Stomach (tissue), 9 donors: ENCODE results near the gene SLC9A2. TPM values are rescaled to one million over a fixed set of nuclear protein-coding genes. Genes with fewer than 3 reads are reported as not detected.

Experiments
- DNase-seq, 2 donors: peaks; one replicate each; pipeline versions ENCODE4 v3.0.0 to v3.0.0-alpha.2; 2013 to 2019
- H3K27ac ChIP-seq, 5 donors: fragments of 200-600 bp in 4 of 5; sonication (generic) in 4 of 5; one replicate each; pipeline ENCODE4 v1.5.1; 2013 to 2019; ENCODE audit warnings: mild to moderate bottlenecking in 1 of 5, moderate library complexity in 1 of 5
- H3K27me3 ChIP-seq, 3 donors: fragments of 200-600 bp; sonication (generic); one replicate each; pipeline ENCODE4 v1.5.1; 2017 to 2019; ENCODE audit warnings: mixed run types in 1 of 3
- H3K36me3 ChIP-seq, 4 donors: fragments of 200-600 bp; sonication (generic); 1 replicate in 3 of 4; 2 replicates in 1 of 4; pipeline ENCODE4 v1.5.1; 2016 to 2019
- H3K4me1 ChIP-seq, 4 donors: fragments of 200-600 bp; sonication (generic); one replicate each; pipeline ENCODE4 v1.5.1; 2016 to 2019
- H3K4me3 ChIP-seq, 4 donors: fragments of 200-600 bp; sonication (generic) in 3 of 4; one replicate each; pipeline ENCODE4 v1.5.1; 2016 to 2019; ENCODE audit warnings: mild to moderate bottlenecking in 1 of 4
- H3K9me3 ChIP-seq, 4 donors: fragments of 200-600 bp; sonication (generic); one replicate each; pipeline ENCODE4 v1.5.1; 2016 to 2019
- EP300 ChIP-seq: sonication (generic); formaldehyde crosslinking; IDR thresholded peaks from one replicate; pipeline ENCODE4 v1.6.1; 2017; ENCODE audit warnings: antibody characterized with exemption
- POLR2A ChIP-seq, 4 donors: fragments of 450-650 bp; IDR thresholded peaks; one replicate each; pipeline ENCODE4 v1.6.1; 2016; ENCODE audit warnings: antibody characterized with exemption in 4 of 4, control low read depth in 2 of 4, mild to moderate bottlenecking in 1 of 4, moderate library complexity in 1 of 4
- POLR2AphosphoS5 ChIP-seq, 3 donors: sonication (generic); formaldehyde crosslinking; IDR thresholded peaks; one replicate each; pipeline ENCODE4 v1.6.1; 2016; ENCODE audit warnings: antibody characterized with exemption in 3 of 3
- WGBS, 5 donors: extraction: QIAGEN DNeasy Blood & Tissue Kit in 3 of 5; methylation state at CpG; one replicate each; pipeline versions ENCODE4 v1.1.5 to v1.1.7; 2013 to 2018; 5-methylcytosine and 5-hydroxymethylcytosine counted together
- intact Hi-C: fragments of 100-400 bp; cut with DNase I; formaldehyde crosslinking; loops from one replicate; pipeline ENCODE4 v1.15.1; 2023; ENCODE audit warnings: low total_unique reads
- polyA plus RNA-seq, 3 donors: library from polyadenylated mRNA; stranded (reverse); fragments of 200-250 nt; gene quantifications; one replicate each; pipeline ENCODE4 v1.2.3, GENCODE V29; 2013
- total RNA-seq, 5 donors: library from RNA; depleted of rRNA; stranded (reverse); fragments of >200 nt; gene quantifications; one replicate each; pipeline versions ENCODE4 v1.1.0 to v1.2.3, GENCODE V29; 2014 to 2016
- TF ChIP-seq, protein P1 (sequence below), 7 experiments: fragments of 450-650 bp in 4 of 7; fragments of 200-600 bp in 3 of 7; sonication (generic) in 3 of 7; IDR thresholded peaks; one replicate each; pipeline ENCODE4 v1.5.1; 2016 to 2019; ENCODE audit warnings: antibody characterized with exemption in 7 of 7, control low read depth in 2 of 7, mild to moderate bottlenecking in 1 of 7
- donor health status: healthy with polysubstance abuse.
- donor health status: Bipolar disorder and iron deficiency.
- donor health status: healthy.

SLC9A2 gene
- total and polyA plus RNA-seq, 8 donors, result 2.4 to 79.9 (median 15.0) TPM

DNA sequence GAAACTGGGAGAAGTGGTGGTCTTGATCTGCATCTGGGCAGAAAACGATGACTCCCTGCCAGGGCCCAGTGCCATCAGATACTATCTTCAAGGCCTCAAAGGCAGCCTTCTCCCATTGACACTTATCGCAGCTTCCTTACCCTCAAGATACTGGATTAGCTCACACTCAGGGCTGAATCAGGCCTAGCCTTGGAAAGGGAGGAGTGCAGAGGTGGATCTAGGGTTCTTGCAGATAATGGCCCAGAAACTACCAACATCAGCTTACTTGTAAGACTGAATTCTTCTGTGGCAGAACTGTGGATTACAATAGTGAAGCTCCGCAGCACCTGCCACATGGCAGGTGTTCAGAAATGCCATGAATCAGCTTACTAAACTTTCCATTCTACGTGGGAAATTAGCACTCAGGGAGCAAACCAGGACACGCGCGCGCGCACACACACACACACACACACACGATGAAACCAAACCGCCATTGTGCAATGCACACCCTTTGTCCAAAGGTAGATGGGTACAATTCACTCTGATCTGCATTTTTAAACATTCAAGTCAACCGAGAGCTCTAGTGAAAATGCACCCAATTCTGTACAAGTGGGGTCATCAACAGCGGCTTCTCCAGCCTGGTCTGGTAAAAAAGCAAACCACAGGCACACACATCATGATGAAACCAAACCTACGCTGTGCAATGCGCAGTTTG lies 116.2 kb downstream of the SLC9A2 start:
- H3K9me3 ChIP-seq, result no peaks in the 10 kb centered on the region
- peaks cover 1 to 17% (median 16%) of the 10 kb centered on the region in 4 donors for H3K36me3 ChIP-seq
- TF ChIP-seq, protein P1, sequence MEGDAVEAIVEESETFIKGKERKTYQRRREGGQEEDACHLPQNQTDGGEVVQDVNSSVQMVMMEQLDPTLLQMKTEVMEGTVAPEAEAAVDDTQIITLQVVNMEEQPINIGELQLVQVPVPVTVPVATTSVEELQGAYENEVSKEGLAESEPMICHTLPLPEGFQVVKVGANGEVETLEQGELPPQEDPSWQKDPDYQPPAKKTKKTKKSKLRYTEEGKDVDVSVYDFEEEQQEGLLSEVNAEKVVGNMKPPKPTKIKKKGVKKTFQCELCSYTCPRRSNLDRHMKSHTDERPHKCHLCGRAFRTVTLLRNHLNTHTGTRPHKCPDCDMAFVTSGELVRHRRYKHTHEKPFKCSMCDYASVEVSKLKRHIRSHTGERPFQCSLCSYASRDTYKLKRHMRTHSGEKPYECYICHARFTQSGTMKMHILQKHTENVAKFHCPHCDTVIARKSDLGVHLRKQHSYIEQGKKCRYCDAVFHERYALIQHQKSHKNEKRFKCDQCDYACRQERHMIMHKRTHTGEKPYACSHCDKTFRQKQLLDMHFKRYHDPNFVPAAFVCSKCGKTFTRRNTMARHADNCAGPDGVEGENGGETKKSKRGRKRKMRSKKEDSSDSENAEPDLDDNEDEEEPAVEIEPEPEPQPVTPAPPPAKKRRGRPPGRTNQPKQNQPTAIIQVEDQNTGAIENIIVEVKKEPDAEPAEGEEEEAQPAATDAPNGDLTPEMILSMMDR (IDR thresholded peaks at IDR 0.05), result no peak
- TF ChIP-seq EP300 (no peak), POLR2A (IDR thresholded peaks at IDR 0.05) (no peak), POLR2AphosphoS5 (IDR thresholded peaks at IDR 0.05) (no peak)
- H3K4me3 ChIP-seq, result peak overlapping the region; percentile 83 to 94 (median 85)
- WGBS, 5 donors, result 24 to 59% (median 46%) methylated on average over 14 to 15 of the region's 15 CpGs
- H3K4me1 ChIP-seq, result peaks cover 11 to 31% (median 22%) of the 10 kb centered on the region in 4 donors
- peak; percentile 52 to 56 for DNase-seq
- H3K27me3 ChIP-seq, result no peaks in the 10 kb centered on the region
- intact Hi-C loops, result no loop called here
- H3K27ac ChIP-seq, result peak overlapping the region; percentile 84 to 94 (median 90)

DNA sequence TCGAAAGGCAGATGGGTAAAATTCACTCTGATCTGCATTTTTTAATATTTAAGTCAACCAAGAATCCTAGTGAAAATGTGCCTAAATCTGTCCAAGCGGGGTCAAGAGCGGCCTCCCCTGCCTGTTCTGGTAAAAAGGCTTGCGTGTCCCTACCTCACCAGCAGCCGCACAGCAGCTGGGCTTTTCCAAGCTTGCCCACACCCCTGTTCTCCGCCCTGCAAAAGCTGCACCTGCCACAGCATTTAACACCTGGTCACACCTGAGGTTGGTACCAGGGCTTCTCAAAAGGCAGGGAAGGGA lies 116.7 kb downstream of the SLC9A2 start:
- Histone ChIP-seq H3K27ac (peak overlapping the region; percentile 84 to 94 (median 90)), H3K9me3 (no peaks in the 10 kb centered on the region), H3K4me1 (peaks cover 11 to 31% (median 22%) of the 10 kb centered on the region in 4 donors), H3K27me3 (no peaks in the 10 kb centered on the region), H3K4me3 (peak overlapping the region; percentile 83 to 94 (median 85)), H3K36me3 (peaks cover 0 to 12% (median 11%) of the 10 kb centered on the region in 4 donors)
- DNase-seq, result no peak
- TF ChIP-seq POLR2AphosphoS5 (IDR thresholded peaks at IDR 0.05) (no peak), EP300 (no peak), POLR2A (IDR thresholded peaks at IDR 0.05) (no peak)
- TF ChIP-seq, protein P1 (IDR thresholded peaks at IDR 0.05), result no peak
- intact Hi-C loops, result no loop called here
- WGBS, 5 donors, result 11 to 25% (median 18%) methylated on average over 6 of the region's 6 CpGs

DNA sequence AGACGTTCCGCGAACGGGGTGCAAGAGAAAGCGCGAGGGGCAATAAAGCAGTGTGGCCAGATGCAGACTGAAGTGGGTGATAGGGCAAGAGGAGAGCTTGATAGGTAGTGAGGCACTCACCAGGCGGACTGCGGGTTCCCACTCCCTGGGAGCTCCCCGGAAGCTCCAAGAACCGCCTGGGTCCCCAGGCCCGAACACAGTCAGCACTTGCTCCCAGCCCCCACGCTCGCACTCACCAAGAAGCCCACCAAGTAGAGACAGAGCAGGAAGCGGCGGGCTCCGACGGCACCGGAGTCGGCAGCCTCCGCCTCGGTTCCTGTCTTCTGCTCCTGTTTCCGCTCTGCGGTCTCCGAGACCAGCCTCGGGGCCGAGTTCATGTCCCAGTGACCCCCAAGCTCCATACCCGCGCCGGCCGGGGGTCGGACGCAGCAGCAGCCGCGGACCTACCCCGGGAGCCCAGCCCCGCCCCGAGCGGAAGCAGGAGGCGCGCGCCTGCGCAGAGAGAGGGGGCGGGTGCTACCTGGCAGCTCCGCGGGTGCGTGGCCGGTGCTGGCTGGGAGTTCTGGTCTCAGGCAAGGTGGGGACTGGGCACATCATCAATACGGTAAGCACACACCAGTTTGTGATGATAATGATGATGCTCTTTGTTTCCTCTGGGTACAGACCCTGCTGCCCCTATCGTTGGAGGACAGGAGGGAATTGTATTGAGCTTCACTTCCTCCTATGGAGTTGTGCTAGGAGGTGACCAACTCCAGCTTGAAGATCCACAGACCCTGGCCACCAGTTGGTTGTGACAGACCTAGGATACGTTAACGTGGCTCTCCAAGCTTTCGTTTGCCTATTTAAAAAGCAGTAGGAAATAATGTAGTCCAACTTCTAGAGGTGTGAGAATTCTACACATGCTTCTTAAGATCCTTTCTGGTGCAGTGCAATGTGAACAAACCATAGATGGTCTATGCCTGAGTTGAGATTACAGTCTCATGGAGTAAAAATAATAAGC lies 117.4 kb downstream of the SLC9A2 start:
- DNase-seq, result peak; percentile 91 to 94
- peak in 1 of 4 donors; percentile 67 for TF ChIP-seq POLR2A (IDR thresholded peaks at IDR 0.05)
- TF ChIP-seq EP300, result no peak
- peak; percentile 8 to 92 (median 82) for TF ChIP-seq POLR2AphosphoS5 (IDR thresholded peaks at IDR 0.05)
- Histone ChIP-seq H3K27ac (peak overlapping the region; percentile 84 to 94 (median 90)), H3K4me3 (peak overlapping the region; percentile 83 to 94 (median 85)), H3K9me3 (no peaks in the 10 kb centered on the region), H3K4me1 (peaks cover 11 to 31% (median 22%) of the 10 kb centered on the region in 4 donors), H3K27me3 (no peaks in the 10 kb centered on the region), H3K36me3 (peaks cover 0 to 6% (median 4%) of the 10 kb centered on the region in 4 donors)
- intact Hi-C loops, result no loop called here
- WGBS, 5 donors, result 0 to 1% (median 0%) methylated on average over 10 to 52 of the region's 52 CpGs

DNA sequence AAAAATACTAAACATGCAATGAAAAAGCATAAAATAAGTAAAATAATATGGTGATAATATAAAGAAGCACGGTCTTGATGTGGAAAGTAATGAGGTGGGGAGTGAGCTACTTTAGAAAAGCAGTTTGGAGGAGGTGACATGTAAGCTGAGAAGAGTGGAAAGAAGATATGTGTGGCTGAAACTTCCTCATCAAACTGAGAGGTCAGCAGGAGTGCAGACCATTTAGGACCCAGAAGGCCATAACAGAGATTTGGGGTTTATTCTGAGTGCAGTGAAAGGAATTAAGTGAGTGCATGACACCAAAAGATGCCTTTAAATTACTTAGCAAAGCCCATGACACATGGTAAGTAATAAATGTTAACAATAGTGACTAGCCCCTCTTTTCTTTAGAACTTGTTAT lies 118.1 kb downstream of the SLC9A2 start:
- no peaks in the 10 kb centered on the region for H3K27me3 ChIP-seq
- H3K4me1 ChIP-seq, result peaks cover 11 to 31% (median 22%) of the 10 kb centered on the region in 4 donors
- no peaks in the 10 kb centered on the region for H3K36me3 ChIP-seq
- TF ChIP-seq POLR2AphosphoS5 (IDR thresholded peaks at IDR 0.05) (no peak), EP300 (no peak)
- intact Hi-C loops, result no loop called here
- DNase-seq, result no peak
- WGBS, 5 donors, result 54 to 59% (median 58%) methylated on average over 1 of the region's 1 CpG
- no peaks in the 10 kb centered on the region for H3K9me3 ChIP-seq
- H3K4me3 ChIP-seq, result peak overlapping the region; percentile 83 to 94 (median 85)
- H3K27ac ChIP-seq, result peak overlapping the region in 3 of 5 donors; percentile 84 to 90 (median 90)

DNA sequence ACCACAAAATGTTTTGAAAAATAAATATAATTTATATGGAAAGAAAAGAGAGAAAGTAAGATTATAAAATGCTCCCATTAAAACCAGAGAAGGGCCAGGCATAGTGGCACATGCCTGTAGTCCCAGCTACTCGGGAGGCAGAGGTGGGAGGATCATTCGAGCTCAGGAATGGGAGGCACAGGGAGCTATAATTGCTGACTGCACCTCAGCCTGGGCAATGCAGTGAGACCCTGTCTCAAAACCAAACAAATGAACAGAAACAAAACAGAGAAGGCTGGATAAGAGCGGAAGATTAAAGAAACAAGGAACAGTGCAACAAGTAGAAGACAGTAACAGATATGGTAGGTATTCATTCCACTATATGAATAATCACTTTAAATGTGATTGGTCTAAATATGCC lies 123.9 kb downstream of the SLC9A2 start:
- DNase-seq, result no peak
- H3K4me3 ChIP-seq, result no peak overlapping the region
- no peaks in the 10 kb centered on the region for H3K36me3 ChIP-seq
- WGBS, 5 donors, result 92 to 96% (median 94%) methylated on average over 3 of the region's 3 CpGs
- H3K27me3 ChIP-seq, result no peaks in the 10 kb centered on the region
- TF ChIP-seq POLR2AphosphoS5 (IDR thresholded peaks at IDR 0.05), result no peak
- TF ChIP-seq, protein P1 (IDR thresholded peaks at IDR 0.05), result no peak
- no peak for TF ChIP-seq EP300
- TF ChIP-seq POLR2A (IDR thresholded peaks at IDR 0.05), result no peak
- no peak overlapping the region for H3K27ac ChIP-seq
- intact Hi-C loops, result no loop called here
- H3K4me1 ChIP-seq, result no peaks in the 10 kb centered on the region
- no peaks in the 10 kb centered on the region for H3K9me3 ChIP-seq
